HG02870 (cell line): ENCODE data around the gene DCDC2.
"Not testable (repeated sequence)": the region's sequence is repeated elsewhere in the genome, so short reads cannot be mapped to it uniquely, and the experiment has no call there.

Source experiments
- ATAC-seq: cut with Tn5 transposase; IDR thresholded peaks from one replicate; pipeline ENCODE4 v1.9.1; 2021; ENCODE audit warnings: mild to moderate bottlenecking, moderate library complexity; ENCODE audit not compliant: unreplicated experiment

Gene DCDC2

GRCh38 chr6:24329022-24329421 is 28.8 kb downstream of the DCDC2 start:
- no peak for ATAC-seq

GRCh38 chr6:24327756-24328155 is 30.1 kb downstream of the DCDC2 start:
- no peak for ATAC-seq

GRCh38 chr6:24325978-24326377 is 31.9 kb downstream of the DCDC2 start:
- ATAC-seq = no peak

- ATAC-seq = no peak
Measured at GRCh38 chr6:24324617-24325016, 33.2 kb downstream of the DCDC2 start.

- ATAC-seq = no peak
Measured at GRCh38 chr6:24323632-24324337, 34.1 kb downstream of the DCDC2 start.

- ATAC-seq = no peak
Measured at GRCh38 chr6:24322924-24323323, 34.9 kb downstream of the DCDC2 start.

- ATAC-seq = not testable (repeated sequence)
Measured at GRCh38 chr6:24322446-24322845, 35.4 kb downstream of the DCDC2 start.

GRCh38 chr6:24321538-24322162 is 36.2 kb downstream of the DCDC2 start:
- ATAC-seq = no peak

- ATAC-seq = no peak
Measured at GRCh38 chr6:24313251-24314141, 44.4 kb downstream of the DCDC2 start.

- ATAC-seq = not testable (repeated sequence)
Measured at GRCh38 chr6:24311775-24312174, 46.1 kb downstream of the DCDC2 start.

GRCh38 chr6:24307881-24308280 is 50.0 kb downstream of the DCDC2 start:
- ATAC-seq = no peak

- ATAC-seq = no peak
Measured at GRCh38 chr6:24306936-24307335, 50.9 kb downstream of the DCDC2 start.

- ATAC-seq = no peak
Measured at GRCh38 chr6:24306038-24306437, 51.8 kb downstream of the DCDC2 start.

- no peak for ATAC-seq
Measured at GRCh38 chr6:24296944-24297343, 60.9 kb downstream of the DCDC2 start.

- ATAC-seq = not testable (repeated sequence)
Measured at GRCh38 chr6:24293852-24294251, 64.0 kb downstream of the DCDC2 start.

- no peak for ATAC-seq
Measured at GRCh38 chr6:24287239-24287638, 70.6 kb downstream of the DCDC2 start.

GRCh38 chr6:24284006-24284405 is 73.9 kb downstream of the DCDC2 start:
- ATAC-seq = no peak

GRCh38 chr6:24283043-24283985 is 74.5 kb downstream of the DCDC2 start:
- peak; percentile 81 for ATAC-seq

GRCh38 chr6:24274441-24275083 is 83.3 kb downstream of the DCDC2 start:
- ATAC-seq = no peak
